Erythroblast (primary cell): ENCODE measurements around the gene DNAJB13.

Experiments used
- GATA1 ChIP-seq: IDR thresholded peaks from 2 replicates; pipeline ENCODE4 v1.6.1; 2011; ENCODE audit warnings: low read depth, mild to moderate bottlenecking, control low read depth, low read length, moderate library complexity
- POLR2A ChIP-seq: IDR thresholded peaks from 2 replicates; pipeline ENCODE4 v1.6.1; 2011; ENCODE audit warnings: mild to moderate bottlenecking, low read length

DNA sequence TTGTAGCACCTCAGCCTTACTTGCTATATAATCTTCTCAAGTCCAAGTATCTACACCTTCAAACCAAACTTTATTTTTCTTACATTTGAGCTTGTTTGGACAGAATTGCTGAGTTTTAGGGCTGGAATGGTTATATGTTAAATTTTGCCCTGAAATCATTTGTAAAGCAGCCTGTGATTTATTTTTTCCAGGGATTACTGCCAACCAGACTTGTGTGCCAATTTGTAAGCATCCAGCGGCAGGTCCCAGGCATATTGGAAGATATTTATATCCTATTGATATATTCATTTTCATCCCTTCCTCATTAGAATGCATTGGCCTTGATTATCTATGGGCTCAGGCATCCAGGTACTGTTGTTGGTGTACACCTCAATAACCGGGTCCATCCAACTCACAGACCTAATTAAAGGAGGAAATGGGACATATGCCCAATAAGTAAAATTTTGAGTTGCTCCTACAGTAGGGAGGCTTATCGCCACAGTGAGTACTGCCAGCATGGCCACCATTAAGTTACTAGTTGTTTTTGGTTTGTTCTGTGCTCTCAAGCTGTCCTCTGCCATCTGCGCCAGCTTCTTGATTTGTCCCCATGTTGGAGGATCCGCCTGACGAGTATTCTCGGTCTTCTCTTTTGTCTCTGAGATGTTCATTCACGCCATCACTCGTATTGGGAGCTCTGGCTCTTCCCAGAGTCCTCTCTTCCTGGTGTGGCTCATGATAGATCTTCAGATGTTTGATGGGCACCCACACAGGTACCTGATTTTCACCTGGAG lies 9.8 kb upstream of the DNAJB13 start:
- TF ChIP-seq POLR2A, result no peak
- TF ChIP-seq GATA1, result no peak
